Measurements from ENCODE around the gene CEP164. TPM values are rescaled to one million over a fixed set of nuclear protein-coding genes. Genes with fewer than 3 reads are reported as not detected.

The CEP164 gene
- total and polyA plus RNA-seq, 2 experiments from 2014 or later, result 13.9 to 23.8 TPM

DNA sequence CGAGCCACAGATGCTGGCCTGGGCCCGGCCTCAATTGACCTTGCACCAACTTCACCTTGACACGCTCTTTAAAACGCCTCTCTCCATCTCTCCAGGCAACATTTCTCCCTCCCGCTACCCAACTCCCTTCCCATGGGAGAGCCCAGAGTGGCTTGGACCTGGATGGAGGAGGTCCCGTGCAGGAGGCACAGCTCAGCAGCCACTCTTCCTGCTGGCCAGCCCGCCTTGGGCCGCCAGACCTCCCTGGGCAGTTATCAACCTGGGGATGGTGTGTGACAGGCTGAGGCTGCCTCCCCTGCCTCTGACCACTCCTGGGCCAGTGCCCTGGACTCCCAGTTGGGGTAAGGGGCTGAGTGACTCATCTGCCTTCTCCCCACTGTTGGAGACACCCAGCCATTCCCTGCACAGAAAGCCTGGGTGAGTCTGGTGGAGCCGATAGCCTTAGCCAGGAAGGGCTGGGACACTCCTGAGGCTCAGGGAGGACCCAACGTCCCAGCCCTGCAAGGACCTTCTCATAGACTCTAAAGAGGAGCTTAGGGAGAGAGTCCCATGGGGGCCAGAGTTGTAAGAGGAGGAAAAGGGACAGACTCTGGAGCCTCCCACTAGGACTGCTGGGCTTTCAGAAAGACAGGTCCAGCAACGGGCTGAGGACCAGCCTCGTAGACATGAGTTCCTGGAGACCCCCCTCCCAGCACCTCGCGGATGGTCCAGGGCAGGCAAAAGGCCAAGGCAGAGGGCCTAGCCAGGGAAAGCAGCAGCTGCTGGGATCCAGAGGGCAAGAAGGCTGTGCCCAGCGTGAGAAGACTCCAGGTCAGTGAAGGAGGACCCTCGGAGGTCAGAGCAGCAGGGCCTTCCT is 131.7 kb downstream of the CEP164 start:
- H2AFZ ChIP-seq, result no peak overlapping the region
- TF ChIP-seq STAT1 (IDR thresholded peaks at IDR 0.05; ENCODE audit: unreplicated experiment) (no peak), ZNF331 (CRISPR knock-in tag; IDR thresholded peaks at IDR 0.05; ENCODE audit: low read depth) (no peak), POLR2AphosphoS5 (IDR thresholded peaks at IDR 0.05; ENCODE audit: low read depth) (no peak), EZH2 (IDR thresholded peaks at IDR 0.05; ENCODE audit: low read depth, unreplicated experiment) (no peak), ZNF114 (CRISPR knock-in tag; IDR thresholded peaks at IDR 0.05) (no peak)
- TF ChIP-seq, protein P1, sequence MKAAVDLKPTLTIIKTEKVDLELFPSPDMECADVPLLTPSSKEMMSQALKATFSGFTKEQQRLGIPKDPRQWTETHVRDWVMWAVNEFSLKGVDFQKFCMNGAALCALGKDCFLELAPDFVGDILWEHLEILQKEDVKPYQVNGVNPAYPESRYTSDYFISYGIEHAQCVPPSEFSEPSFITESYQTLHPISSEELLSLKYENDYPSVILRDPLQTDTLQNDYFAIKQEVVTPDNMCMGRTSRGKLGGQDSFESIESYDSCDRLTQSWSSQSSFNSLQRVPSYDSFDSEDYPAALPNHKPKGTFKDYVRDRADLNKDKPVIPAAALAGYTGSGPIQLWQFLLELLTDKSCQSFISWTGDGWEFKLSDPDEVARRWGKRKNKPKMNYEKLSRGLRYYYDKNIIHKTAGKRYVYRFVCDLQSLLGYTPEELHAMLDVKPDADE (IDR thresholded peaks at IDR 0.05), result no peak
- TF ChIP-seq, protein P2, sequence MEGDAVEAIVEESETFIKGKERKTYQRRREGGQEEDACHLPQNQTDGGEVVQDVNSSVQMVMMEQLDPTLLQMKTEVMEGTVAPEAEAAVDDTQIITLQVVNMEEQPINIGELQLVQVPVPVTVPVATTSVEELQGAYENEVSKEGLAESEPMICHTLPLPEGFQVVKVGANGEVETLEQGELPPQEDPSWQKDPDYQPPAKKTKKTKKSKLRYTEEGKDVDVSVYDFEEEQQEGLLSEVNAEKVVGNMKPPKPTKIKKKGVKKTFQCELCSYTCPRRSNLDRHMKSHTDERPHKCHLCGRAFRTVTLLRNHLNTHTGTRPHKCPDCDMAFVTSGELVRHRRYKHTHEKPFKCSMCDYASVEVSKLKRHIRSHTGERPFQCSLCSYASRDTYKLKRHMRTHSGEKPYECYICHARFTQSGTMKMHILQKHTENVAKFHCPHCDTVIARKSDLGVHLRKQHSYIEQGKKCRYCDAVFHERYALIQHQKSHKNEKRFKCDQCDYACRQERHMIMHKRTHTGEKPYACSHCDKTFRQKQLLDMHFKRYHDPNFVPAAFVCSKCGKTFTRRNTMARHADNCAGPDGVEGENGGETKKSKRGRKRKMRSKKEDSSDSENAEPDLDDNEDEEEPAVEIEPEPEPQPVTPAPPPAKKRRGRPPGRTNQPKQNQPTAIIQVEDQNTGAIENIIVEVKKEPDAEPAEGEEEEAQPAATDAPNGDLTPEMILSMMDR (conservative IDR thresholded peaks at IDR 0.05; ENCODE audit: low read depth in 2 of 2), result no peak
- TF ChIP-seq, protein P3, sequence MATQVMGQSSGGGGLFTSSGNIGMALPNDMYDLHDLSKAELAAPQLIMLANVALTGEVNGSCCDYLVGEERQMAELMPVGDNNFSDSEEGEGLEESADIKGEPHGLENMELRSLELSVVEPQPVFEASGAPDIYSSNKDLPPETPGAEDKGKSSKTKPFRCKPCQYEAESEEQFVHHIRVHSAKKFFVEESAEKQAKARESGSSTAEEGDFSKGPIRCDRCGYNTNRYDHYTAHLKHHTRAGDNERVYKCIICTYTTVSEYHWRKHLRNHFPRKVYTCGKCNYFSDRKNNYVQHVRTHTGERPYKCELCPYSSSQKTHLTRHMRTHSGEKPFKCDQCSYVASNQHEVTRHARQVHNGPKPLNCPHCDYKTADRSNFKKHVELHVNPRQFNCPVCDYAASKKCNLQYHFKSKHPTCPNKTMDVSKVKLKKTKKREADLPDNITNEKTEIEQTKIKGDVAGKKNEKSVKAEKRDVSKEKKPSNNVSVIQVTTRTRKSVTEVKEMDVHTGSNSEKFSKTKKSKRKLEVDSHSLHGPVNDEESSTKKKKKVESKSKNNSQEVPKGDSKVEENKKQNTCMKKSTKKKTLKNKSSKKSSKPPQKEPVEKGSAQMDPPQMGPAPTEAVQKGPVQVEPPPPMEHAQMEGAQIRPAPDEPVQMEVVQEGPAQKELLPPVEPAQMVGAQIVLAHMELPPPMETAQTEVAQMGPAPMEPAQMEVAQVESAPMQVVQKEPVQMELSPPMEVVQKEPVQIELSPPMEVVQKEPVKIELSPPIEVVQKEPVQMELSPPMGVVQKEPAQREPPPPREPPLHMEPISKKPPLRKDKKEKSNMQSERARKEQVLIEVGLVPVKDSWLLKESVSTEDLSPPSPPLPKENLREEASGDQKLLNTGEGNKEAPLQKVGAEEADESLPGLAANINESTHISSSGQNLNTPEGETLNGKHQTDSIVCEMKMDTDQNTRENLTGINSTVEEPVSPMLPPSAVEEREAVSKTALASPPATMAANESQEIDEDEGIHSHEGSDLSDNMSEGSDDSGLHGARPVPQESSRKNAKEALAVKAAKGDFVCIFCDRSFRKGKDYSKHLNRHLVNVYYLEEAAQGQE (IDR thresholded peaks at IDR 0.05; ENCODE audit: unreplicated experiment), result no peak
- no peak for DNase-seq (ENCODE audit: low spot score)
- no peaks in the 10 kb centered on the region for H3F3A ChIP-seq (replicated peaks; ENCODE audit: low read depth)
- peaks cover 8% of the 10 kb centered on the region; the same call in 2 of the 3 replicates for H3K4me1 Mint-ChIP-seq
- H3K36me3 ChIP-seq (ENCODE audit: insufficient read depth), result no peaks in the 10 kb centered on the region
- no peaks in the 10 kb centered on the region for H3K79me2 ChIP-seq (replicated peaks; ENCODE audit: insufficient read depth)
- no peak overlapping the region; the same call in 1 of the 2 replicates for H3K27ac Mint-ChIP-seq
- H3K36me3 Mint-ChIP-seq (ENCODE audit: low read depth), result no peaks in the 10 kb centered on the region
- no peak overlapping the region for H3K4me3 ChIP-seq
- H3K27me3 ChIP-seq (ENCODE audit: insufficient read depth), result no peaks in the 10 kb centered on the region
- H3K27me3 Mint-ChIP-seq (ENCODE audit: insufficient read depth, low read depth, poor library complexity), result peaks cover 21% of the 10 kb centered on the region
- peaks cover under 1% of the 10 kb centered on the region; the same call in 2 of the 3 replicates for H3K9me3 Mint-ChIP-seq
- no peak overlapping the region for H3K27ac ChIP-seq (ENCODE audit: low read depth)
- no peaks in the 10 kb centered on the region for H4K20me1 ChIP-seq (replicated peaks; ENCODE audit: insufficient read depth)
- H3K4me3 Mint-ChIP-seq, result no peak overlapping the region
- no peaks in the 10 kb centered on the region for H3K9me2 ChIP-seq (ENCODE audit: insufficient read depth)
- no peak overlapping the region for H3K4me2 ChIP-seq
- no peak for ATAC-seq
- H3K4me1 ChIP-seq (ENCODE audit: insufficient read depth), result no peaks in the 10 kb centered on the region
